ENCODE data around the gene FCN3. TPM values are rescaled to one million over a fixed set of nuclear protein-coding genes. Genes with fewer than 3 reads are reported as not detected.

The FCN3 gene
- total and polyA plus RNA-seq, 2 donors (not counting 3 experiments of a cell fraction or from before 2014, with no cell fraction given) = 0.15 TPM; not detected in 1

DNA sequence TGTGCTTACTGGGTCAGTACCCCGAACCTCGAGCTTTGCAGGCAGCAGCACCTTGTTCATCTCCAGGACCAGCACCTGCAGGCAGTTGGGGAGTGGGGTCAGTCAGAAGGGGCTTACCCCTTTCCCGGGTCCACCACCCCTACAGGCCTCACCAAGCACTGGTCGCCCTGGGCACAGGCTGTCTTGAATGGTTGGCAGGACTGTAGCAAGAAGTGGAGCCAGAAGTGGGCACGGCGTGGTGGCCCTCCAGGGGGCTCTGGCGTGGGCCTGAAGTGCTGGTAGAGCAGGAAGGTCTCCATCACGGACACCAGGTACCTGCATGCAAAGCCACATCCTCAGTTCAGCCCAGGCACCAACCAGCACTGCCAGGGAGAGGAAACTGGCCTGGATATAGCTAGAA lies 13.1 kb downstream of the FCN3 start:
- no peaks in the 10 kb centered on the region for H3K79me2 ChIP-seq (ENCODE audit: control insufficient read depth, insufficient read depth, low read length)
- no TSS peak for BruUV-seq (replicated peaks)
- dilution Hi-C loops (cut with MboI; ENCODE audit: extremely low pct_ligation_motif_present, low sequenced_read_pairs) (no loop called here), intact Hi-C loops (cut with micrococcal nuclease) (no loop called here)
- POLR2A ChIA-PET = interaction anchor here (0.6 kb wide), 1 partner anchor 1150 kb away, joined by 3 read pairs; no protein-coding TSS in a partner anchor
- no peak for DNase-seq (ENCODE audit: low read depth, low spot score)
- no peaks in the 10 kb centered on the region for H4K20me1 ChIP-seq (replicated peaks; ENCODE audit: control insufficient read depth, extremely low read depth, insufficient read depth, low read length)
- H3K27me3 ChIP-seq (ENCODE audit: control insufficient read depth in 2 of 2, insufficient read depth in 2 of 2, low read length in 2 of 2) = no peaks in the 10 kb centered on the region
- FAIRE-seq = no peak
- TF ChIP-seq MYC (IDR thresholded peaks at IDR 0.05; ENCODE audit: low read depth, low read length) (no peak), POLR2A (IDR thresholded peaks at IDR 0.05; ENCODE audit: low read depth, low read length) (no peak), JUN (IDR thresholded peaks at IDR 0.05; ENCODE audit: borderline replicate concordance, insufficient read depth, insufficient read length, low read depth) (no peak), POLR2AphosphoS5 (IDR thresholded peaks at IDR 0.05; ENCODE audit: insufficient read depth, low read depth, low read length) (no peak), EZH2 (IDR thresholded peaks at IDR 0.05; ENCODE audit: borderline replicate concordance, low read depth, low read length, severe bottlenecking) (no peak), GATA2 (IDR thresholded peaks at IDR 0.05; ENCODE audit: insufficient read depth, insufficient read length, low read depth, low read length) (no peak)
- TF ChIP-seq, protein P1, sequence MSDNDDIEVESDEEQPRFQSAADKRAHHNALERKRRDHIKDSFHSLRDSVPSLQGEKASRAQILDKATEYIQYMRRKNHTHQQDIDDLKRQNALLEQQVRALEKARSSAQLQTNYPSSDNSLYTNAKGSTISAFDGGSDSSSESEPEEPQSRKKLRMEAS (IDR thresholded peaks at IDR 0.05; ENCODE audit: insufficient read depth, insufficient read length) = no peak
- TF ChIP-seq, protein P2, sequence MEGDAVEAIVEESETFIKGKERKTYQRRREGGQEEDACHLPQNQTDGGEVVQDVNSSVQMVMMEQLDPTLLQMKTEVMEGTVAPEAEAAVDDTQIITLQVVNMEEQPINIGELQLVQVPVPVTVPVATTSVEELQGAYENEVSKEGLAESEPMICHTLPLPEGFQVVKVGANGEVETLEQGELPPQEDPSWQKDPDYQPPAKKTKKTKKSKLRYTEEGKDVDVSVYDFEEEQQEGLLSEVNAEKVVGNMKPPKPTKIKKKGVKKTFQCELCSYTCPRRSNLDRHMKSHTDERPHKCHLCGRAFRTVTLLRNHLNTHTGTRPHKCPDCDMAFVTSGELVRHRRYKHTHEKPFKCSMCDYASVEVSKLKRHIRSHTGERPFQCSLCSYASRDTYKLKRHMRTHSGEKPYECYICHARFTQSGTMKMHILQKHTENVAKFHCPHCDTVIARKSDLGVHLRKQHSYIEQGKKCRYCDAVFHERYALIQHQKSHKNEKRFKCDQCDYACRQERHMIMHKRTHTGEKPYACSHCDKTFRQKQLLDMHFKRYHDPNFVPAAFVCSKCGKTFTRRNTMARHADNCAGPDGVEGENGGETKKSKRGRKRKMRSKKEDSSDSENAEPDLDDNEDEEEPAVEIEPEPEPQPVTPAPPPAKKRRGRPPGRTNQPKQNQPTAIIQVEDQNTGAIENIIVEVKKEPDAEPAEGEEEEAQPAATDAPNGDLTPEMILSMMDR (IDR thresholded peaks at IDR 0.05; ENCODE audit: extremely low read depth in 1 of 2, insufficient read depth in 1 of 2, low read depth in 1 of 2, low read length in 2 of 2) = no peak
- H3K9me1 ChIP-seq (replicated peaks; ENCODE audit: control insufficient read depth, extremely low read depth, insufficient read depth, low read length) = no peaks in the 10 kb centered on the region
- no peaks in the 10 kb centered on the region for H3K9me3 ChIP-seq (replicated peaks; ENCODE audit: control insufficient read depth, insufficient read depth, low read length)
- no peak overlapping the region for H2AFZ ChIP-seq (ENCODE audit: low read depth, low read length)
- peaks cover 0 to 2% of the 10 kb centered on the region in 2 experiments for H3K36me3 ChIP-seq (ENCODE audit: control insufficient read depth in 2 of 2, extremely low read depth in 1 of 2, insufficient read depth in 2 of 2, low read length in 2 of 2)
- peaks cover 7% of the 10 kb centered on the region for H3K4me1 ChIP-seq (ENCODE audit: control insufficient read depth, extremely low read depth, insufficient read depth, low read length)
- no peak overlapping the region for H3K4me2 ChIP-seq (ENCODE audit: insufficient read depth, low read length)
- no peak overlapping the region for H3K27ac ChIP-seq (ENCODE audit: insufficient read depth, low read depth, low read length)
- no peak overlapping the region for H3K9ac ChIP-seq (replicated peaks; ENCODE audit: extremely low read depth, insufficient read depth, low read length)
- CTCF ChIA-PET = interaction anchor here (0.9 kb wide), 1 partner anchor 34 kb away, joined by 4 read pairs; no protein-coding TSS in a partner anchor
- no peak overlapping the region for H3K4me3 ChIP-seq (replicated peaks in 1 of 3; ENCODE audit: insufficient read depth in 1 of 3, low read depth in 1 of 3, low read length in 3 of 3)
